Measurements from ENCODE around the gene SLC37A3.
"Not testable (repeated sequence)": the region's sequence is repeated elsewhere in the genome, so short reads cannot be mapped to it uniquely, and the experiment has no call there.

Gene SLC37A3

GRCh38 chr7:140342727-140343514, 55.4 kb downstream of the SLC37A3 start:
- peak; percentile 6 for DNase-seq

- not testable (repeated sequence) for DNase-seq
These were observed 59.4 kb downstream of the SLC37A3 start for GRCh38 chr7:140338959-140339358.

GRCh38 chr7:140334341-140335057, 63.8 kb downstream of the SLC37A3 start:
- no peak for DNase-seq

- no peak for DNase-seq
These were observed 64.6 kb downstream of the SLC37A3 start for GRCh38 chr7:140333686-140334085.

GRCh38 chr7:140333223-140333622, 65.1 kb downstream of the SLC37A3 start:
- no peak for DNase-seq

- no peak for DNase-seq
These were observed 67.7 kb downstream of the SLC37A3 start for GRCh38 chr7:140330595-140330994.

- DNase-seq: no peak
These were observed 68.2 kb downstream of the SLC37A3 start for GRCh38 chr7:140330128-140330527.

GRCh38 chr7:140327261-140327661, 71.1 kb downstream of the SLC37A3 start:
- DNase-seq: no peak

- DNase-seq: peak; percentile 64
These were observed 72.0 kb downstream of the SLC37A3 start for GRCh38 chr7:140326116-140326928.

- DNase-seq: no peak
These were observed 72.7 kb downstream of the SLC37A3 start for GRCh38 chr7:140325600-140325999.

GRCh38 chr7:140324714-140325113, 73.6 kb downstream of the SLC37A3 start:
- DNase-seq: no peak

GRCh38 chr7:140322759-140323158, 75.6 kb downstream of the SLC37A3 start:
- no peak for DNase-seq

- not testable (repeated sequence) for DNase-seq
These were observed 78.3 kb downstream of the SLC37A3 start for GRCh38 chr7:140320078-140320477.

- DNase-seq: no peak
These were observed 80.3 kb downstream of the SLC37A3 start for GRCh38 chr7:140317999-140318398.

- DNase-seq: no peak
These were observed 80.7 kb downstream of the SLC37A3 start for GRCh38 chr7:140317597-140317996.

- DNase-seq: no peak
These were observed 82.1 kb downstream of the SLC37A3 start for GRCh38 chr7:140316165-140316661.

- no peak for DNase-seq
These were observed 82.7 kb downstream of the SLC37A3 start for GRCh38 chr7:140315498-140316164.

- DNase-seq: no peak
These were observed 83.5 kb downstream of the SLC37A3 start for GRCh38 chr7:140314573-140315480.

GRCh38 chr7:140312141-140312846, 86.0 kb downstream of the SLC37A3 start:
- no peak for DNase-seq

- not testable (repeated sequence) for DNase-seq
These were observed 87.2 kb downstream of the SLC37A3 start for GRCh38 chr7:140311128-140311527.

All from CD4-positive, alpha-beta T cell treated with Interleukin-17A for 4 hours (primary cell).